22Rv1 (cell line): ENCODE results near the gene C22orf23.

Experiments used
- H3K27ac ChIP-seq: fragments of 450-650 bp; 2 replicates; pipeline ENCODE4 v1.5.1; 2017
- CTCF ChIP-seq: fragments of 450-650 bp; IDR thresholded peaks from 2 replicates; pipeline ENCODE4 v1.5.1; 2017; ENCODE audit warnings: mild to moderate bottlenecking
- ZFX ChIP-seq: fragments of 450-650 bp; IDR thresholded peaks from 2 replicates; pipeline ENCODE4 v1.6.1; 2017; ENCODE audit warnings: antibody characterized with exemption, borderline replicate concordance

Gene C22orf23

GRCh38 chr22:37943825-37944198 is 9.6 kb downstream of the C22orf23 start:
- H3K27ac ChIP-seq: peak overlapping the region; percentile 59
- TF ChIP-seq ZFX (no peak), CTCF (no peak)

GRCh38 chr22:37943136-37943824 is 10.1 kb downstream of the C22orf23 start:
- peak overlapping the region; percentile 59 for H3K27ac ChIP-seq
- no peak for TF ChIP-seq ZFX
- no peak for TF ChIP-seq CTCF

GRCh38 chr22:37942133-37942532 is 11.3 kb downstream of the C22orf23 start:
- no peak for TF ChIP-seq ZFX
- no peak for TF ChIP-seq CTCF
- H3K27ac ChIP-seq: no peak overlapping the region

- TF ChIP-seq CTCF (no peak), ZFX (no peak)
- H3K27ac ChIP-seq: no peak overlapping the region
Observed at GRCh38 chr22:37940698-37941376, 12.6 kb downstream of the C22orf23 start.

- peak overlapping the region; percentile 61 for H3K27ac ChIP-seq
- TF ChIP-seq ZFX: no peak
- peak; percentile 99 for TF ChIP-seq CTCF
Observed at GRCh38 chr22:37933711-37934376, 19.6 kb downstream of the C22orf23 start.

- no peak for TF ChIP-seq ZFX
- TF ChIP-seq CTCF: no peak
- H3K27ac ChIP-seq: peak overlapping the region; percentile 61
Observed at GRCh38 chr22:37932821-37933578, 20.4 kb downstream of the C22orf23 start.
